ENCODE results near the gene CCDC102B. TPM values are rescaled to one million over a fixed set of nuclear protein-coding genes. Genes with fewer than 3 reads are reported as not detected.
"Not testable (repeated sequence)": the region's sequence is repeated elsewhere in the genome, so short reads cannot be mapped to it uniquely, and the experiment has no call there.

The CCDC102B gene
- total RNA-seq, 4 donors from 2014 or later = 3.8 to 15.1 (median 4.9) TPM

GRCh38 chr18:69002233-69002632, 204.4 kb downstream of the CCDC102B start:
- no peaks in the 10 kb centered on the region for H3K9me3 ChIP-seq
- no peaks in the 10 kb centered on the region for H3K27me3 ChIP-seq
- WGBS, 2 donors (ENCODE audit: low coverage in 1 of 2) = 83 to 96% methylated on average over 5 to 6 of the region's 6 CpGs
- TF ChIP-seq EP300 (IDR thresholded peaks at IDR 0.05) (no peak), POLR2AphosphoS5 (IDR thresholded peaks at IDR 0.05) (no peak), POLR2A (IDR thresholded peaks at IDR 0.05) (no peak)
- TF ChIP-seq, protein P1, sequence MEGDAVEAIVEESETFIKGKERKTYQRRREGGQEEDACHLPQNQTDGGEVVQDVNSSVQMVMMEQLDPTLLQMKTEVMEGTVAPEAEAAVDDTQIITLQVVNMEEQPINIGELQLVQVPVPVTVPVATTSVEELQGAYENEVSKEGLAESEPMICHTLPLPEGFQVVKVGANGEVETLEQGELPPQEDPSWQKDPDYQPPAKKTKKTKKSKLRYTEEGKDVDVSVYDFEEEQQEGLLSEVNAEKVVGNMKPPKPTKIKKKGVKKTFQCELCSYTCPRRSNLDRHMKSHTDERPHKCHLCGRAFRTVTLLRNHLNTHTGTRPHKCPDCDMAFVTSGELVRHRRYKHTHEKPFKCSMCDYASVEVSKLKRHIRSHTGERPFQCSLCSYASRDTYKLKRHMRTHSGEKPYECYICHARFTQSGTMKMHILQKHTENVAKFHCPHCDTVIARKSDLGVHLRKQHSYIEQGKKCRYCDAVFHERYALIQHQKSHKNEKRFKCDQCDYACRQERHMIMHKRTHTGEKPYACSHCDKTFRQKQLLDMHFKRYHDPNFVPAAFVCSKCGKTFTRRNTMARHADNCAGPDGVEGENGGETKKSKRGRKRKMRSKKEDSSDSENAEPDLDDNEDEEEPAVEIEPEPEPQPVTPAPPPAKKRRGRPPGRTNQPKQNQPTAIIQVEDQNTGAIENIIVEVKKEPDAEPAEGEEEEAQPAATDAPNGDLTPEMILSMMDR (IDR thresholded peaks at IDR 0.05) = no peak
- no peak overlapping the region for H3K4me3 ChIP-seq
- no peaks in the 10 kb centered on the region for H3K4me1 ChIP-seq
- ATAC-seq = no peak
- H3K36me3 ChIP-seq = no peaks in the 10 kb centered on the region
- H3K27ac ChIP-seq = no peak overlapping the region

DNA sequence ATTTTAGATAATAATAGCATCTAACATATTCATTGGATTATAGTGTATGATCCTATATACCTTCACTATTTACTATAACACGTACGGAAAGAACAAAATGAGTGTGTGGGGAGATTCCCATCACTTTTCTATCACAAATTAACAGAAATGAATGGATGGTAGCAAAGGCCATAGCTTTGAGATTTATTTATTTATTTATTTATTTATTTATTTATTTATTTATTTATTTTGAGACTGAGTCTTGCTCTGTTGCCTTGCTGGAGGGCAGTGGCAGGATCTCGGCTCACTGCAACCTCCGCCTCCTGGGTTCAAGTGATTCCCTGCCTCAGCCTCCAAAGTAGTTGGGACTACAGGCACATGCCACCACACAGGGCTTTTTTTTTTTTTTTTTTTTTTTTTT, 208.3 kb downstream of the CCDC102B start:
- H3K9me3 ChIP-seq, ATAC-seq, H3K36me3 ChIP-seq, H3K27ac ChIP-seq, H3K4me3 ChIP-seq, H3K4me1 ChIP-seq, H3K27me3 ChIP-seq: not testable (repeated sequence)
- WGBS, 2 donors (ENCODE audit: low coverage in 1 of 2) = 74 to 97% methylated on average over 4 of the region's 4 CpGs

DNA sequence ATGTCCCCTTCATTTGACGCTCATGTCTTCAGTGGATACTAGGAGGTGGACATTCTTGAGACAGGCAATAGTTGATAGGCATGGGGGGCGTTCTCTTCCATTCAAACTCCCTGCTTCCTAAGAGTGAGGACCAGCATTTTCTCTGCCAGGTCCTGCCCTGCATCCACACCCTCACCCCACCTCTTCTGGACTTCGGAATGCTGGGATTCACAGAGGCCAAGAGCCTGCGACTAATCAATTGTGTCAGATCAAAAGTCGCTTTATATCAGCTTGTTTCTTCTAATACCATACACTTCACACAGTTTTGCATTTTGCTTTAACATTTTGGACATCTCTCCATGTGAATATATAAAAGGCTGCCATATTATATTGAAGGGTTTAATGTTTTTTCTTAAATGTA, 210.7 kb downstream of the CCDC102B start:
- no peak for ATAC-seq
- H3K36me3 ChIP-seq = no peaks in the 10 kb centered on the region
- no peaks in the 10 kb centered on the region for H3K27me3 ChIP-seq
- no peaks in the 10 kb centered on the region for H3K4me1 ChIP-seq
- H3K9me3 ChIP-seq = no peaks in the 10 kb centered on the region
- 77 to 87% methylated on average over 5 of the region's 5 CpGs for WGBS, 2 donors (ENCODE audit: low coverage in 1 of 2)
- no peak overlapping the region for H3K4me3 ChIP-seq
- TF ChIP-seq, protein P1 (IDR thresholded peaks at IDR 0.05) = no peak
- TF ChIP-seq POLR2A (IDR thresholded peaks at IDR 0.05) = no peak
- TF ChIP-seq EP300 (IDR thresholded peaks at IDR 0.05) = no peak
- no peak for TF ChIP-seq POLR2AphosphoS5 (IDR thresholded peaks at IDR 0.05)
- H3K27ac ChIP-seq = no peak overlapping the region

- no peak overlapping the region for H3K27ac ChIP-seq
- no peaks in the 10 kb centered on the region for H3K27me3 ChIP-seq
- no peaks in the 10 kb centered on the region for H3K36me3 ChIP-seq
- TF ChIP-seq POLR2AphosphoS5 (IDR thresholded peaks at IDR 0.05) (no peak), POLR2A (IDR thresholded peaks at IDR 0.05) (no peak), EP300 (IDR thresholded peaks at IDR 0.05) (no peak)
- TF ChIP-seq, protein P1 (IDR thresholded peaks at IDR 0.05) = no peak
- no peaks in the 10 kb centered on the region for H3K9me3 ChIP-seq
- ATAC-seq = no peak
- 59 to 64% methylated on average over 8 of the region's 8 CpGs for WGBS, 2 donors (ENCODE audit: low coverage in 1 of 2)
- H3K4me1 ChIP-seq = no peaks in the 10 kb centered on the region
- H3K4me3 ChIP-seq = no peak overlapping the region
Observed at GRCh38 chr18:69021211-69021805, 223.4 kb downstream of the CCDC102B start.

DNA sequence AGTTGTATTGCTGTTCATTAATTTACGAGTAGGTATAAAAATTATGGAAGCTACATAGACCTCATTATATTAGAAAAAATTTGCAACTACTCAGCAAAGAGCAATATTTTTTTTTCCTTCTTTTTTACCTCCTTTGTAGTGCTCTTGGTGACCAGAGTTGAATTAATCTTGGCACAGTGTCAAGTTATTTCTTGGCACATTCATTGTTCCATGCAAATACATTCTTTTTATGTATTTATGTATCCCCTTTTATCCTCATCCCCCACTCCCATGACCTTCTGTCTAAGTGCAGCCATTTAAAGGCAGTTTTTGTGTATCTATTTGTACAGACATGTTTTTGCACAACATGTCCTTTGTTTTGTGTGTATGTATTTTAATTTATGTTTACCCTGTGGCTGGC, 224.5 kb downstream of the CCDC102B start:
- H3K4me1 ChIP-seq = no peaks in the 10 kb centered on the region
- ATAC-seq = no peak
- no peaks in the 10 kb centered on the region for H3K9me3 ChIP-seq
- H3K4me3 ChIP-seq = no peak overlapping the region
- TF ChIP-seq POLR2AphosphoS5 (IDR thresholded peaks at IDR 0.05) = no peak
- TF ChIP-seq, protein P1 (IDR thresholded peaks at IDR 0.05) = no peak
- no peak for TF ChIP-seq EP300 (IDR thresholded peaks at IDR 0.05)
- TF ChIP-seq POLR2A (IDR thresholded peaks at IDR 0.05) = no peak
- WGBS, 2 donors (ENCODE audit: low coverage in 1 of 2) = 67 to 93% methylated on average over 1 of the region's 1 CpG
- H3K27ac ChIP-seq = no peak overlapping the region
- H3K27me3 ChIP-seq = no peaks in the 10 kb centered on the region
- H3K36me3 ChIP-seq = no peaks in the 10 kb centered on the region
